ENCODE results near the gene TACC2. TPM values are rescaled to one million over a fixed set of nuclear protein-coding genes. Genes with fewer than 3 reads are reported as not detected.

The TACC2 gene
- total RNA-seq, 1 donor from 2014 or later, result not detected

GRCh38 chr10:122049076-122049475, 60.1 kb downstream of the TACC2 start:
- CTCF ChIA-PET, result interaction anchor here (0.5 kb wide), 1 partner anchor 150 kb away, joined by 3 read pairs; no protein-coding TSS in a partner anchor
- no peaks in the 10 kb centered on the region for H3K36me3 Mint-ChIP-seq (ENCODE audit: low read depth)
- no peak overlapping the region for H3K27ac Mint-ChIP-seq
- DNase-seq, result no peak
- intact Hi-C loops (cut with micrococcal nuclease), result no loop called here
- H3K4me3 Mint-ChIP-seq, result no peak overlapping the region
- POLR2A ChIA-PET, result no interaction called here
- no peaks in the 10 kb centered on the region for H3K4me1 Mint-ChIP-seq
- TF ChIP-seq CTCF (IDR thresholded peaks at IDR 0.05), result no peak
- H3K27me3 Mint-ChIP-seq, result peaks cover 5% of the 10 kb centered on the region
- H3K9me3 Mint-ChIP-seq, result peaks cover 2% of the 10 kb centered on the region
- no peak for ATAC-seq (ENCODE audit: low read depth)

GRCh38 chr10:122050311-122050710, 61.3 kb downstream of the TACC2 start:
- Mint-ChIP-seq H3K4me1 (no peaks in the 10 kb centered on the region), H3K36me3 (ENCODE audit: low read depth) (no peaks in the 10 kb centered on the region), H3K9me3 (peaks cover 2% of the 10 kb centered on the region), H3K27me3 (peaks cover 5% of the 10 kb centered on the region), H3K27ac (no peak overlapping the region), H3K4me3 (no peak overlapping the region)
- ATAC-seq (ENCODE audit: low read depth), result no peak
- ChIA-PET CTCF (no interaction called here), POLR2A (no interaction called here)
- intact Hi-C loops (cut with micrococcal nuclease), result no loop called here
- no peak for DNase-seq
- TF ChIP-seq CTCF (IDR thresholded peaks at IDR 0.05), result no peak

GRCh38 chr10:122050811-122051210, 61.8 kb downstream of the TACC2 start:
- no peaks in the 10 kb centered on the region for H3K36me3 Mint-ChIP-seq (ENCODE audit: low read depth)
- no peak for ATAC-seq (ENCODE audit: low read depth)
- no peak for TF ChIP-seq CTCF (IDR thresholded peaks at IDR 0.05)
- no peak for DNase-seq
- H3K4me3 Mint-ChIP-seq, result no peak overlapping the region
- intact Hi-C loops (cut with micrococcal nuclease), result no loop called here
- POLR2A ChIA-PET, result no interaction called here
- CTCF ChIA-PET, result no interaction called here
- H3K9me3 Mint-ChIP-seq, result peaks cover 2% of the 10 kb centered on the region
- peaks cover 5% of the 10 kb centered on the region for H3K27me3 Mint-ChIP-seq
- H3K4me1 Mint-ChIP-seq, result no peaks in the 10 kb centered on the region
- H3K27ac Mint-ChIP-seq, result no peak overlapping the region

- no peak overlapping the region for H3K4me3 Mint-ChIP-seq
- intact Hi-C loops (cut with micrococcal nuclease), result no loop called here
- ChIA-PET POLR2A (no interaction called here), CTCF (no interaction called here)
- ATAC-seq (ENCODE audit: low read depth), result no peak
- no peaks in the 10 kb centered on the region for H3K4me1 Mint-ChIP-seq
- H3K36me3 Mint-ChIP-seq (ENCODE audit: low read depth), result no peaks in the 10 kb centered on the region
- no peak for TF ChIP-seq CTCF (IDR thresholded peaks at IDR 0.05)
- peaks cover 5% of the 10 kb centered on the region for H3K27me3 Mint-ChIP-seq
- no peak for DNase-seq
- H3K9me3 Mint-ChIP-seq, result peaks cover 2% of the 10 kb centered on the region
- no peak overlapping the region for H3K27ac Mint-ChIP-seq
Observed at GRCh38 chr10:122051609-122052385, 62.8 kb downstream of the TACC2 start.

- no peaks in the 10 kb centered on the region for H3K36me3 Mint-ChIP-seq (ENCODE audit: low read depth)
- ATAC-seq (ENCODE audit: low read depth) (no peak), DNase-seq (no peak)
- CTCF ChIA-PET, result no interaction called here
- H3K27ac Mint-ChIP-seq, result no peak overlapping the region
- POLR2A ChIA-PET, result no interaction called here
- H3K4me1 Mint-ChIP-seq, result no peaks in the 10 kb centered on the region
- peaks cover 2% of the 10 kb centered on the region for H3K9me3 Mint-ChIP-seq
- intact Hi-C loops (cut with micrococcal nuclease), result no loop called here
- peaks cover 2% of the 10 kb centered on the region for H3K27me3 Mint-ChIP-seq
- no peak overlapping the region for H3K4me3 Mint-ChIP-seq
- TF ChIP-seq CTCF (IDR thresholded peaks at IDR 0.05), result no peak
Observed at GRCh38 chr10:122052701-122053100, 63.7 kb downstream of the TACC2 start.
